Right atrium auricular region (tissue), 2 donors: ENCODE results near the gene AQP12B. TPM values are rescaled to one million over a fixed set of nuclear protein-coding genes. Genes with fewer than 3 reads are reported as not detected.
"Not testable (repeated sequence)": the region's sequence is repeated elsewhere in the genome, so short reads cannot be mapped to it uniquely, and the experiment has no call there.

Experiments used
- DNase-seq: peaks from one replicate; pipeline ENCODE4 v3.0.0-alpha.2; 2019; ENCODE audit warnings: low spot score
- H3K27ac ChIP-seq, 2 donors: fragments of 200-600 bp; sonication (generic); 1 replicate in 1 of 2; 2 replicates in 1 of 2; pipeline ENCODE4 v1.5.1; 2016 to 2019
- H3K27me3 ChIP-seq, 2 donors: fragments of 200-600 bp; sonication (generic); one replicate each; pipeline versions ENCODE4 v1.5.1 to v1.6.0; 2017 to 2019
- H3K36me3 ChIP-seq: fragments of 200-600 bp; sonication (generic); one replicate; pipeline ENCODE4 v1.5.1; 2016
- H3K4me1 ChIP-seq, 2 donors: fragments of 200-600 bp; sonication (generic); one replicate each; pipeline versions ENCODE4 v1.5.1 to v1.6.0; 2017 to 2019
- H3K4me3 ChIP-seq, 2 donors: fragments of 200-600 bp; sonication (generic); 1 replicate in 1 of 2; 2 replicates in 1 of 2; pipeline ENCODE4 v1.5.1; 2017 to 2019; ENCODE audit warnings: mild to moderate bottlenecking in 1 of 2, moderate library complexity in 1 of 2
- H3K9me3 ChIP-seq, 2 donors: fragments of 200-600 bp; sonication (generic); one replicate each; pipeline ENCODE4 v1.5.1; 2019
- total RNA-seq, 2 donors: library from RNA; depleted of rRNA; stranded (reverse); fragments of >200 nt; gene quantifications; one replicate each; pipeline ENCODE4 v1.1.0, GENCODE V29; 2016
- TF ChIP-seq, protein P1 (sequence below), 2 donors: fragments of 200-600 bp; sonication (generic); IDR thresholded peaks; one replicate each; pipeline ENCODE4 v1.5.1; 2019; ENCODE audit warnings: antibody characterized with exemption in 2 of 2

The AQP12B gene
- total RNA-seq, 2 donors from 2014 or later, result not detected

GRCh38 chr2:240664622-240665021 is 18.1 kb downstream of the AQP12B start:
- Histone ChIP-seq H3K36me3 (no peaks in the 10 kb centered on the region), H3K27ac (no peak overlapping the region), H3K9me3 (peaks cover 0 to 20% of the 10 kb centered on the region in 2 donors), H3K27me3 (no peaks in the 10 kb centered on the region), H3K4me1 (no peaks in the 10 kb centered on the region), H3K4me3 (no peak overlapping the region)
- DNase-seq, result no peak
- TF ChIP-seq, protein P1, sequence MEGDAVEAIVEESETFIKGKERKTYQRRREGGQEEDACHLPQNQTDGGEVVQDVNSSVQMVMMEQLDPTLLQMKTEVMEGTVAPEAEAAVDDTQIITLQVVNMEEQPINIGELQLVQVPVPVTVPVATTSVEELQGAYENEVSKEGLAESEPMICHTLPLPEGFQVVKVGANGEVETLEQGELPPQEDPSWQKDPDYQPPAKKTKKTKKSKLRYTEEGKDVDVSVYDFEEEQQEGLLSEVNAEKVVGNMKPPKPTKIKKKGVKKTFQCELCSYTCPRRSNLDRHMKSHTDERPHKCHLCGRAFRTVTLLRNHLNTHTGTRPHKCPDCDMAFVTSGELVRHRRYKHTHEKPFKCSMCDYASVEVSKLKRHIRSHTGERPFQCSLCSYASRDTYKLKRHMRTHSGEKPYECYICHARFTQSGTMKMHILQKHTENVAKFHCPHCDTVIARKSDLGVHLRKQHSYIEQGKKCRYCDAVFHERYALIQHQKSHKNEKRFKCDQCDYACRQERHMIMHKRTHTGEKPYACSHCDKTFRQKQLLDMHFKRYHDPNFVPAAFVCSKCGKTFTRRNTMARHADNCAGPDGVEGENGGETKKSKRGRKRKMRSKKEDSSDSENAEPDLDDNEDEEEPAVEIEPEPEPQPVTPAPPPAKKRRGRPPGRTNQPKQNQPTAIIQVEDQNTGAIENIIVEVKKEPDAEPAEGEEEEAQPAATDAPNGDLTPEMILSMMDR (IDR thresholded peaks at IDR 0.05), result no peak

DNA sequence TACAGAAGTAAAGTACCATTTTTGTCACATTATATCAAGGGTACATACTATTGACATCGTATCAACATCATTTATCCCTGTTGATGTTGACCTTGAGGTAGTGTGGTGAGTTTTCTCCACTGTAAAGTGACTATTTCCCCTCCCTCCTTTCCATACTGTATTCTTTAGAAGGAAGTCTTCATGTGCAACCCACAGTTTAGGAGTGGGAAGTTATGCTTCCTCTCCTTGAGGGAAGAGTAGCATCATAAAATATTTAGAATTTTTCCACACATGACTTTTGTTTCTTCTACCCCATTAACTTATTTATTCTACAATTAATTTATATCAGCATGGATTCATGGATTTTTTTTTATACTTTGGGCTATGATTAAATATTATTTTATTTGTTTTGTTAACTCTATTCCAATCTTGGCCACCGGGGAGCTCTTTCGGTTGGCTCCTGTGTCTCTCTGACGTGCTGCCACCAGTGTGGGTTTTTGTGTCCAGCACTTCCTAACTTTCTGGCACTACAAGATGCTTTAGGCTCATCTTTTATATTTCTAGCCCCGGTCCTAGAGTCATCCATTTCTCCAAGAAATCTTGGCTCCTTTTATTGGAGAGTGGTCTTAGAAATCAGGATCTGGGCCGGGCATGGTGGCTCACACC is 19.0 kb downstream of the AQP12B start:
- no peak overlapping the region for H3K4me3 ChIP-seq
- TF ChIP-seq, protein P1 (IDR thresholded peaks at IDR 0.05), result no peak
- H3K27ac ChIP-seq, result no peak overlapping the region
- H3K27me3 ChIP-seq, result no peaks in the 10 kb centered on the region
- DNase-seq, result no peak
- H3K36me3 ChIP-seq, result no peaks in the 10 kb centered on the region
- peaks cover 0 to 20% of the 10 kb centered on the region in 2 donors for H3K9me3 ChIP-seq
- no peaks in the 10 kb centered on the region for H3K4me1 ChIP-seq

DNA sequence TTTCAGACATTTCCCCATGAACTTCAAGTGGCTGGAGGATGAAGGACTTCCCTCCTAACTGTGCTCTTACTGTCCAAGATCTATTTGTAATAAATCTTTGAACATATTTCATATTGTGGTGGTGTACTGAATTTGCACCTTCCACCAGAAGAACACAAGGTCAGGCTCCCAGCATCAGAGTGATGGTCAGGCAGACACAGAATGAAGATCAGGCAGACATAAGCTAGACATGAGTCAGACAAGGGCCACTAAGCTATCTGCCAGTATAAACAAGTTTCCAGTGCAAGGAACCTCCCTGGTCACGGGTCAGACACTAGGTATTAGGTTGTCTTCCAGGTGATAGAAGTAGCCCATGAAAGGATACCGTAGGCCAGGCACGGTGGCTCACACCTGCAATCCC is 20.0 kb downstream of the AQP12B start:
- Histone ChIP-seq H3K4me1 (no peaks in the 10 kb centered on the region), H3K27me3 (no peaks in the 10 kb centered on the region), H3K4me3 (no peak overlapping the region), H3K36me3 (no peaks in the 10 kb centered on the region), H3K9me3 (peaks cover 0 to 20% of the 10 kb centered on the region in 2 donors), H3K27ac (no peak overlapping the region)
- TF ChIP-seq, protein P1 (IDR thresholded peaks at IDR 0.05), result no peak
- peak; percentile 30 for DNase-seq

DNA sequence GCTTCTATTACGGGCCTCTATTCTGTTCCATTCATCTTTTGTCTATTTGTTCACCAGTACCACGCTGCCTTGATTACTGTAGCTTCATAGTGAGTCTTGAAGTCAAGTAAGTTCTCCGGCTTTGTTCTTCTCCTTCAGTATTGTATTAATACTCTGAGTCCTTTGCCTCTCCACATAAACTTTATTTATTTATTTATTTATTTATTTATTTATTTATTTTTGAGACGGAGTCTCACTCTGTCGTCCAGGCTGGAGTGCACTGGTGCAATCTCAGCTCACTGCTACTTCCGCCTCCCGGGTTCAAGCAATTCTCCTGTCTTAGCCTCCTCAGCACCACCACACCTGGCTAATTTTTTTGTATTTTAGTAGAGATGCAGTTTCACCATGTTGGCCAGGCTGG is 22.8 kb downstream of the AQP12B start:
- H3K27ac ChIP-seq, H3K9me3 ChIP-seq, H3K4me3 ChIP-seq, H3K36me3 ChIP-seq, H3K4me1 ChIP-seq, H3K27me3 ChIP-seq: not testable (repeated sequence)
- DNase-seq, result peak; percentile 9

DNA sequence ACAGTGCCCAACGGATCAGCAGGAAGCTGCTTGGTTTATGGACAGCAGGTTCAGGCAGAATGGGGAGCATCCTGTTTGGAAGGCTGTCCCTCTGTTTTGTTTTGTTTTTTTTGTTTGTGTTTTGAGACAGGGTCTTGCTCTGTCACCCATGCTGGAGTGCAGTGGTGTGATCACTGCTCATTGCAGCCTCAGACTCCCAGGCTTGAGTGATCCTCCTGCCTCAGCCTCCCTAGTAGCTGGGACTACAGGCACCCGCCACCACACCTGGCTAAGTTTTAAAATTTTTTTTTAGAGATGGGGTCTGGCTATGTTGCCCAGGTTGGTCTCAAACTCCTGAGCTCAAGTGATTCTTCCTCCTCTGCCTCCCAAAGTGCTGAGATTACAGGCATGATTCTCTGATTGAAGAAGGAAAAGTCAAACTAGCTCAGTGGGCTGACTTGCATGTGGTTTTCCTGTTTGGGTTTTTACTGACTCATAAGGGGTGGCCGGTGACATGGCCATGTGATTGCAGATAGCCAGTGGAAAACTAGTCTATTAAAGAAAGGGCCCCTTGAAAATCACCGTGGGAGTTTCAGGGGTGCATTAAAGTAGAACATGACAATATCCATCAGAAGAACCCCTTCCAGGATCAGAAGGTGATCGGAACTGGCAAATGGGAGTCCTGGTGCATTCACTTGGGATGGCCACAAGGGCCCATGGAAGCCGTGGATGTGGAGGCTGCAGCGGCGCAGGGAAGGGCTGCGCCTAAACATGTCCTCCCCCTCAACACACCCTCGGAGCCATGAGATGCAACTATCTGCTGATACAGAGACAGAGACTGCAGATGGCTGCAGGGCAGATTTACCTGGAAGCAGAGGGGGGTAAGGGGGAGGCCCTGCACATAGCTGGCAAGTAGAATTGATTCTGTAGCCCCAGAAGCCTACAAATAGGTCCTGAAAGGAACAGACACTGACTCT is 26.5 kb downstream of the AQP12B start:
- H3K27me3 ChIP-seq, result no peaks in the 10 kb centered on the region
- H3K9me3 ChIP-seq, result no peaks in the 10 kb centered on the region
- DNase-seq, result peak; percentile 28
- no peaks in the 10 kb centered on the region for H3K36me3 ChIP-seq
- no peaks in the 10 kb centered on the region for H3K4me1 ChIP-seq
- H3K27ac ChIP-seq, result no peak overlapping the region
- no peak overlapping the region for H3K4me3 ChIP-seq
- TF ChIP-seq, protein P1 (IDR thresholded peaks at IDR 0.05), result no peak

GRCh38 chr2:240651185-240651584 is 31.5 kb downstream of the AQP12B start:
- Histone ChIP-seq H3K4me3 (no peak overlapping the region), H3K36me3 (no peaks in the 10 kb centered on the region), H3K4me1 (no peaks in the 10 kb centered on the region), H3K27me3 (no peaks in the 10 kb centered on the region), H3K9me3 (no peaks in the 10 kb centered on the region), H3K27ac (no peak overlapping the region)
- DNase-seq, result peak; percentile 30
- TF ChIP-seq, protein P1 (IDR thresholded peaks at IDR 0.05), result no peak
